NB4 (cell line): Measurements from ENCODE around the gene MUC12.

Experiments
- CTCF ChIP-seq: IDR thresholded peaks from one replicate; pipeline ENCODE4 v1.5.1; 2012; ENCODE audit warnings: low read depth, low read length
- POLR2A ChIP-seq: IDR thresholded peaks from 2 replicates; pipeline ENCODE4 v1.6.1; 2011; ENCODE audit warnings: mild to moderate bottlenecking; ENCODE audit not compliant: insufficient read length; ENCODE audit errors: extremely low read depth

DNA sequence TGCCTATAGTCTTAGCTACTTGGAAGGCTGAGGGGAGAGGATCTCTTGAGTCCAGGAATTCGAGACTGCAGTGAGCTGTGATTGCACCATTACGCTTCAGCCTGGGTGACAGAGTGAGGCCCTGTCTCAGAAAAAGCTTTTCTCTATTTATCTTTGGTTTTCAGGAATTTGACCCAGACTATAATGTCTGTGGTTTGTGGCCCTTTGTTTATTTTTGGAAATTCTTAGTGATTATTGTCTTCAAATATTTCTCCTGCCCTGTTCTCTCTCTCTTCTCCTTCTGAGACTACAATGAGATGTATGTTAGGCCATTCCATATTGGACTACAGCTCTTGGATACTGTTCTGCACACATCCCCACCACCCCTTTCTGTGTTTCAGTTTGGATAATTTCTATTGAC is 4.7 kb downstream of the MUC12 start:
- TF ChIP-seq CTCF (no peak), POLR2A (no peak)
